ENCODE results near the gene SLC24A3.

SLC24A3 gene

DNA sequence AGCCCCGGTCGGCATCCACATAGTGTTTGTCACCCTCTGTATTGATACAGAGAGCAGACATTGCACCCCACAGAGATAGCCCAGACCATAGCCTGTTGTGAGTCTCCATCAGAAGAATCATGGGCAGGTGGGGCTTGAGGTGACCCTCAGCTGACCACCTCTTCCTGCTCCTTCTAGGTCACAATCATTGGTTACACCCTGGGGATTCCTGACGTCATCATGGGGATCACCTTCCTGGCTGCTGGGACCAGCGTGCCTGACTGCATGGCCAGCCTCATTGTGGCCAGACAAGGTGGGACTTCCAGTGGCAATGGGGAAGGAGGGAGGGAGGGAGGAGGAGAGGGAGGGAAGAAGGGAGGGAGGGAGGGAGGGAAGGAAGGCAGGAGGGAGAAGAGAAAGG is 484.2 kb downstream of the SLC24A3 start:
- H3K4me3 ChIP-seq (ENCODE audit: low read depth, low read length), result no peak overlapping the region
- ChIA-PET POLR2A (no interaction called here), CTCF (no interaction called here)
- no peaks in the 10 kb centered on the region for H3K9me3 ChIP-seq (ENCODE audit: control insufficient read depth, insufficient read depth, low read depth, low read length)
- H3K36me3 ChIP-seq (ENCODE audit: control insufficient read depth in 2 of 2, insufficient read depth in 1 of 2, low read length in 2 of 2), result no peaks in the 10 kb centered on the region
- H3K27ac ChIP-seq (ENCODE audit: extremely low read depth, low read depth, low read length), result no peak overlapping the region
- TF ChIP-seq ZNF677 (tag by site-specific recombination; IDR thresholded peaks at IDR 0.05), result no peak
- TF ChIP-seq PRDM1 (tag by site-specific recombination; IDR thresholded peaks at IDR 0.05), result no peak
- no peak for TF ChIP-seq SP3 (tag by site-specific recombination; IDR thresholded peaks at IDR 0.05)
- TF ChIP-seq ZEB2 (tag by site-specific recombination; IDR thresholded peaks at IDR 0.05), result no peak
- no peak for TF ChIP-seq MYNN (tag by site-specific recombination; IDR thresholded peaks at IDR 0.05; ENCODE audit: borderline replicate concordance)
- no peak for TF ChIP-seq ZNF214 (tag by site-specific recombination; IDR thresholded peaks at IDR 0.05; ENCODE audit: borderline replicate concordance)
- H3K4me1 ChIP-seq (ENCODE audit: control insufficient read depth, insufficient read depth, low read length), result no peaks in the 10 kb centered on the region

DNA sequence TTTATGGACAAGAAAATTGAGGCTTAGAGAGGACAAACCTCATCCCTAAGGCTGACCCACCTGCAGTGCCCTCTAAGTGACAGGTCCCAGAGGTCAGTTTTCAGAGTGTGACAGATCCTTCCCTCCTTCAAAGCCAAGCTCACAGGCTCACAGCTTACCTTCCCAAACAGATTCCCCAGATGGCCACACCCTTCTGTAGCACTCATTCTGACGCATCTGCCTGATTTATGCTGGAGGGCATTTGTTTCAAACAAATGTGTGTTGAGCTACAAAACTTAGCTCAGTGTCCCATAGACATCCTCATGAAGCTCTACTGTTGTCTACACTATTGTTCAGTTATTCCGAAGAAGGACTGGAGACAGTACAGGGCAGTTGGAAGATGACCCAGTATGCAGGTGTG is 485.0 kb downstream of the SLC24A3 start:
- no peak overlapping the region for H3K4me3 ChIP-seq (ENCODE audit: low read depth, low read length)
- ChIA-PET POLR2A (no interaction called here), CTCF (interaction anchor here (0.6 kb wide), 1 partner anchor 118 kb away, joined by 3 read pairs; no protein-coding TSS in a partner anchor)
- H3K4me1 ChIP-seq (ENCODE audit: control insufficient read depth, insufficient read depth, low read length), result no peaks in the 10 kb centered on the region
- no peaks in the 10 kb centered on the region for H3K9me3 ChIP-seq (ENCODE audit: control insufficient read depth, insufficient read depth, low read depth, low read length)
- no peaks in the 10 kb centered on the region for H3K36me3 ChIP-seq (ENCODE audit: control insufficient read depth in 2 of 2, insufficient read depth in 1 of 2, low read length in 2 of 2)
- TF ChIP-seq ZNF792 (tag by site-specific recombination; IDR thresholded peaks at IDR 0.05) (no peak), ZNF426 (tag by site-specific recombination; IDR thresholded peaks at IDR 0.05) (no peak), ZNF501 (tag by site-specific recombination; IDR thresholded peaks at IDR 0.05) (no peak), TRIM28 (IDR thresholded peaks at IDR 0.05; ENCODE audit: borderline replicate concordance, low read length) (no peak), ZNF791 (tag by site-specific recombination; IDR thresholded peaks at IDR 0.05) (no peak), ZNF610 (tag by site-specific recombination; IDR thresholded peaks at IDR 0.05; ENCODE audit: borderline replicate concordance) (no peak)
- TF ChIP-seq, protein P1, sequence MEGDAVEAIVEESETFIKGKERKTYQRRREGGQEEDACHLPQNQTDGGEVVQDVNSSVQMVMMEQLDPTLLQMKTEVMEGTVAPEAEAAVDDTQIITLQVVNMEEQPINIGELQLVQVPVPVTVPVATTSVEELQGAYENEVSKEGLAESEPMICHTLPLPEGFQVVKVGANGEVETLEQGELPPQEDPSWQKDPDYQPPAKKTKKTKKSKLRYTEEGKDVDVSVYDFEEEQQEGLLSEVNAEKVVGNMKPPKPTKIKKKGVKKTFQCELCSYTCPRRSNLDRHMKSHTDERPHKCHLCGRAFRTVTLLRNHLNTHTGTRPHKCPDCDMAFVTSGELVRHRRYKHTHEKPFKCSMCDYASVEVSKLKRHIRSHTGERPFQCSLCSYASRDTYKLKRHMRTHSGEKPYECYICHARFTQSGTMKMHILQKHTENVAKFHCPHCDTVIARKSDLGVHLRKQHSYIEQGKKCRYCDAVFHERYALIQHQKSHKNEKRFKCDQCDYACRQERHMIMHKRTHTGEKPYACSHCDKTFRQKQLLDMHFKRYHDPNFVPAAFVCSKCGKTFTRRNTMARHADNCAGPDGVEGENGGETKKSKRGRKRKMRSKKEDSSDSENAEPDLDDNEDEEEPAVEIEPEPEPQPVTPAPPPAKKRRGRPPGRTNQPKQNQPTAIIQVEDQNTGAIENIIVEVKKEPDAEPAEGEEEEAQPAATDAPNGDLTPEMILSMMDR (tag by site-specific recombination; IDR thresholded peaks at IDR 0.05), result no peak
- no peak overlapping the region for H3K27ac ChIP-seq (ENCODE audit: extremely low read depth, low read depth, low read length)

DNA sequence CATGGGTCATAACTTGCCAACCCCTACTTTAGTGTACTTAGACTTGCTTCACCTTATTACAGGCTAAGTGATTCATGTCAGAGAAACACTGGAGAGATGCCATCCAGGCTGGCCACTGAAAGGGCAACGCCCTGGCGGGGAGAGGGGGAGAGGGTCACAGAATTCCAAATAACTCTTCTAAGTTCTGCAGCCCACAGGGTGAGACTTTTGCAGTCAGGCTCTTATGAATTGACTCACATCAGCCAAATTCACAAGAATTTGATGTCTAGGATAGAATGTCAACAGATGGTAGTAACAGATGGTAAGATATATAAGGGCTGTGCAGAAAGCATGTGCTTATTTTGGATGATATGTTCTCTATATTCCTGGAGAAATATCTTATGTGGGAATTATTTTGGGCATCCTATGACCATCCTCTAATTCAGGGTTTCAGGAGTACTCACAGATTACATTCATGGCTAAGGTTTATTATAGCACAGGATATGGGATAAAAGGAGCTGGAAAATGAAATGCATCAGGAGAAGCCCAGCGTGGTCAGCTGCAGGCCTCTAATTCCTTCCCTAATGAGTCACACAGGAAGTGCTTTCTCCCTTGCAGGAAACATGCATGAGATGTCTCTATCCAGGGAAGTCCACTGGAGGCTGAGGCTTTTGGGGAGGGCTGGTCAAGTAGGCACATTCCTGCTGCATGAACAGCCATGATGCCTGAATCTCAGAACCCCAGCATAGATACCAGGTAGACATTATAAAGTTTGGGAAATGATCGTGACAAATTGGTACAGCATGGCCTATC is 486.9 kb downstream of the SLC24A3 start:
- no peaks in the 10 kb centered on the region for H3K4me1 ChIP-seq (ENCODE audit: control insufficient read depth, insufficient read depth, low read length)
- no peak overlapping the region for H3K27ac ChIP-seq (ENCODE audit: extremely low read depth, low read depth, low read length)
- ChIA-PET CTCF (interaction anchor here (0.9 kb wide), 1 partner anchor 493 kb away, joined by 3 read pairs; no protein-coding TSS in a partner anchor), POLR2A (no interaction called here)
- no peaks in the 10 kb centered on the region for H3K36me3 ChIP-seq (ENCODE audit: control insufficient read depth in 2 of 2, insufficient read depth in 1 of 2, low read length in 2 of 2)
- no peak overlapping the region for H3K4me3 ChIP-seq (ENCODE audit: low read depth, low read length)
- TF ChIP-seq, protein P2, sequence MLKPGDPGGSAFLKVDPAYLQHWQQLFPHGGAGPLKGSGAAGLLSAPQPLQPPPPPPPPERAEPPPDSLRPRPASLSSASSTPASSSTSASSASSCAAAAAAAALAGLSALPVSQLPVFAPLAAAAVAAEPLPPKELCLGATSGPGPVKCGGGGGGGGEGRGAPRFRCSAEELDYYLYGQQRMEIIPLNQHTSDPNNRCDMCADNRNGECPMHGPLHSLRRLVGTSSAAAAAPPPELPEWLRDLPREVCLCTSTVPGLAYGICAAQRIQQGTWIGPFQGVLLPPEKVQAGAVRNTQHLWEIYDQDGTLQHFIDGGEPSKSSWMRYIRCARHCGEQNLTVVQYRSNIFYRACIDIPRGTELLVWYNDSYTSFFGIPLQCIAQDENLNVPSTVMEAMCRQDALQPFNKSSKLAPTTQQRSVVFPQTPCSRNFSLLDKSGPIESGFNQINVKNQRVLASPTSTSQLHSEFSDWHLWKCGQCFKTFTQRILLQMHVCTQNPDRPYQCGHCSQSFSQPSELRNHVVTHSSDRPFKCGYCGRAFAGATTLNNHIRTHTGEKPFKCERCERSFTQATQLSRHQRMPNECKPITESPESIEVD (tag by site-specific recombination; IDR thresholded peaks at IDR 0.05), result no peak
- TF ChIP-seq ZNF529 (tag by site-specific recombination; IDR thresholded peaks at IDR 0.05; ENCODE audit: insufficient replicate concordance) (no peak), ZNF214 (tag by site-specific recombination; IDR thresholded peaks at IDR 0.05; ENCODE audit: borderline replicate concordance) (no peak)
- H3K9me3 ChIP-seq (ENCODE audit: control insufficient read depth, insufficient read depth, low read depth, low read length), result no peaks in the 10 kb centered on the region
